ENCODE results near the gene GDF15.
"Not testable (repeated sequence)": the region's sequence is repeated elsewhere in the genome, so short reads cannot be mapped to it uniquely, and the experiment has no call there.

GDF15 gene

GRCh38 chr19:18392926-18393325, 7.0 kb downstream of the GDF15 start:
- no peak for DNase-seq

- no peak for DNase-seq
These were observed 7.9 kb downstream of the GDF15 start for GRCh38 chr19:18393836-18394235.

- DNase-seq = no peak
These were observed 10.7 kb downstream of the GDF15 start for GRCh38 chr19:18396471-18397241.

- DNase-seq = no peak
These were observed 11.6 kb downstream of the GDF15 start, which contains the start of gene LRRC25 for GRCh38 chr19:18397242-18398202. Gene LRRC25, minus strand, starts transcription at chr19:18397622. Its CDS starts 659 bp downstream, at chr19:18396963.

- no peak for DNase-seq
These were observed 13.1 kb downstream of the GDF15 start for GRCh38 chr19:18399008-18399407.

- DNase-seq = no peak
These were observed 15.7 kb downstream of the GDF15 start for GRCh38 chr19:18401580-18402112.

GRCh38 chr19:18402455-18403248, 16.7 kb downstream of the GDF15 start:
- not testable (repeated sequence) for DNase-seq

GRCh38 chr19:18405754-18406153, 19.8 kb downstream of the GDF15 start:
- not testable (repeated sequence) for DNase-seq

GRCh38 chr19:18406749-18407148, 20.8 kb downstream of the GDF15 start:
- DNase-seq = no peak

- DNase-seq = no peak
These were observed 22.1 kb downstream of the GDF15 start for GRCh38 chr19:18408053-18408476.

- no peak for DNase-seq
These were observed 26.8 kb downstream of the GDF15 start for GRCh38 chr19:18412610-18413239.

GRCh38 chr19:18414504-18415177, 28.7 kb downstream of the GDF15 start:
- no peak for DNase-seq

GRCh38 chr19:18415178-18415867, 29.4 kb downstream of the GDF15 start:
- no peak for DNase-seq

- DNase-seq = no peak
These were observed 30.9 kb downstream of the GDF15 start for GRCh38 chr19:18416778-18417249.

GRCh38 chr19:18417250-18418028, 31.5 kb downstream of the GDF15 start:
- no peak for DNase-seq

GRCh38 chr19:18418029-18418482, 32.1 kb downstream of the GDF15 start:
- no peak for DNase-seq

GRCh38 chr19:18418483-18419194, 32.7 kb downstream of the GDF15 start:
- no peak for DNase-seq

GRCh38 chr19:18419195-18419698, 33.3 kb downstream of the GDF15 start, which contains the start of gene SSBP4:
Gene SSBP4, plus strand, starts transcription at chr19:18419398. Its CDS starts 251 bp downstream, at chr19:18419649.
- peak; percentile 48 for DNase-seq

Data from activated CD4-positive, alpha-beta T cell treated with anti-CD3 and anti-CD28 coated beads for 1 hour (primary cell).